Measurements from ENCODE around the gene BRIP1.

GRCh38 chr17:61849674-61850073, 13.7 kb downstream of the BRIP1 start:
- TF ChIP-seq CTCF (IDR thresholded peaks at IDR 0.05) (no peak), POLR2AphosphoS5 (IDR thresholded peaks at IDR 0.05) (no peak), EP300 (IDR thresholded peaks at IDR 0.05) (no peak)
